ENCODE measurements around the gene OGFOD3.

DNA sequence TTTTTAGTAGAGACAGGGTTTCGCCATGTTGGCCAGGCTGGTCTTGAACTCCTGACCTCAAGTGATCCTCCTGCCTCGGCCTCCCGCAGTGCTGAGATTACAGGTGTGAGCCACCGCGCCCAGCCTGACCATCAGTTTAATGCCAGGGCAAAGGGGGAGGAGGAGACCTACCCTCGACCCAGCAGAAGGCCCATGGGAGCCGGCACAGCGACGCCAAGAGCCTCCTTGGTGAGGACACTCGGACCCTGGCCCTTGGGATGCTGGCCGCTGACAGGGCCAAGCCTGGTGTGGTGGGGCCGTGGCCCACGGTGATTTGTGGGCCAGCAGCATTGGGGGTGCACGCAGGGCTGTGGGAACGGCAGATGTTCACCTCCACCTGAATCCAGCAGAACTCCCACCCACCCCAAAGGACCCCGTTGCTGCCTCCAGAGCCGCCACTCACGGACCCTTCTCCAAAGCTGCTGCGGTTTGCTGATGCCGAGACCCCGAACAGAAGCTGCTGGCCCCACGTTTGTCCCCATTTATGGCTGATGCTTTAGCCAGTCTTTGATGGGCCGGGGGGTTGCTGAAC is 26.8 kb downstream of the OGFOD3 start:
- TF ChIP-seq POLR2AphosphoS5 (IDR thresholded peaks at IDR 0.05) = no peak
- TF ChIP-seq, protein P1, sequence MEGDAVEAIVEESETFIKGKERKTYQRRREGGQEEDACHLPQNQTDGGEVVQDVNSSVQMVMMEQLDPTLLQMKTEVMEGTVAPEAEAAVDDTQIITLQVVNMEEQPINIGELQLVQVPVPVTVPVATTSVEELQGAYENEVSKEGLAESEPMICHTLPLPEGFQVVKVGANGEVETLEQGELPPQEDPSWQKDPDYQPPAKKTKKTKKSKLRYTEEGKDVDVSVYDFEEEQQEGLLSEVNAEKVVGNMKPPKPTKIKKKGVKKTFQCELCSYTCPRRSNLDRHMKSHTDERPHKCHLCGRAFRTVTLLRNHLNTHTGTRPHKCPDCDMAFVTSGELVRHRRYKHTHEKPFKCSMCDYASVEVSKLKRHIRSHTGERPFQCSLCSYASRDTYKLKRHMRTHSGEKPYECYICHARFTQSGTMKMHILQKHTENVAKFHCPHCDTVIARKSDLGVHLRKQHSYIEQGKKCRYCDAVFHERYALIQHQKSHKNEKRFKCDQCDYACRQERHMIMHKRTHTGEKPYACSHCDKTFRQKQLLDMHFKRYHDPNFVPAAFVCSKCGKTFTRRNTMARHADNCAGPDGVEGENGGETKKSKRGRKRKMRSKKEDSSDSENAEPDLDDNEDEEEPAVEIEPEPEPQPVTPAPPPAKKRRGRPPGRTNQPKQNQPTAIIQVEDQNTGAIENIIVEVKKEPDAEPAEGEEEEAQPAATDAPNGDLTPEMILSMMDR (IDR thresholded peaks at IDR 0.05) = no peak
- no peak for TF ChIP-seq POLR2A (IDR thresholded peaks at IDR 0.05)
- no peak for TF ChIP-seq EP300 (IDR thresholded peaks at IDR 0.05; ENCODE audit: low read depth)

Data from transverse colon (tissue), 4 donors.